Measurements from ENCODE around the gene SNX14.

The SNX14 gene

DNA sequence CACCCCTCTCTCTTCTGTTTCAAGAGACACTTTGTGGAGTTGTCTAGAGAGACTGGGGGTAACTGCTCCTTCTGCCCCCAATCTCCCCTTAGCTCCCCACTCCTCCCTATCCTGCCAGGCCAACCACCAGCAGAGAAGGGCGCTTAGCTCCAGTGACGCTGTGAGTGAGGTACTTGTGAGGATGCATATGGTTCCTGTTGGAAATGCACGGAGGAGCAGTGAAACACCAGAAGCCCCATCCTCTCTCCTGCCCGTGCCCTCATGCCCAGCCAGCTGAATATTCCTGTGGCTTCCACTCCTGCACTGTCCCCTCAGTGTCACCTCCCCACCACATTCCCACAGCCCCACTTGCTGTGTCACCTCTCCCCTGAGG is 131.9 kb downstream of the SNX14 start:
- DNase-seq = no peak

DNA sequence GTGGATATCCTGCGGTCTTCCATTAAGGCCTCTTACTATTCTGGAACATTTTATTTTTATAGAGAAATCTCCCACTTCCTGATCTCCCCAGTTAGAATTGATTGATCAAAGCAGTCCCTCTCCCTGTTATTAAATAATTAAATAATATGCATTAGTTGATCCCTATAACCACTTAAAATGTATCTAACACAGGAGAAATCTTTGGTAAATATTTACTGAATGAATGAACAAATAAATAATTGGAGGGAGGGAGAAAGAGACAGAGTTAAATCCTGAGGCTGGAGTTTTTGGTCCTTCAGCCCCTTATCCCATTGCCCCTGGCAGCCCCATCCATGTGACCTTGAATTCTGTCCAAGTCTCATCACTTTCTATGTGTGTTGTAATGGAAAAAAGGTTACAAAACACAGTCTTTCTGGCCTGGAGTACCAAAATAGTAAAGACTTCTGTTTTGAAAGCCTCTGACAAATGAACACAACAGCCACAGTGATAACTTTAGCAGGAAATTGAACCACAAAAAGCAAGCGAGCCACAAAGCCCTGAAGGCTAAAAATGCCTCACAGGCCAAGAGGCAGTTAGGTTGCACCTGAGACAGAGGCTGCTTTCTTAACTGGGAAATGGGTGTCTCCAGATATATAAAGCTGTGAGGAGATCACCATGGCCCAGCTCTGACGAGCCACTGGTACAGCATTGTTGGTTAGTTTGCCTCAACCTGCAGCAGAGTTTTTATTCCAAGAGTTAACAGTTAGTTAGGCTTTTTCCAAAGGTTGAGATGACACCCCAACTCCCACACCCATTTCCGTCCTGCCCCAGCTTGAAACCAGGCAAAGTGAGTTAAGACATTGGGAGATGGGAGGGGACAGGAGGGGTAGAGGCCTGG is 132.5 kb downstream of the SNX14 start:
- DNase-seq = no peak

DNA sequence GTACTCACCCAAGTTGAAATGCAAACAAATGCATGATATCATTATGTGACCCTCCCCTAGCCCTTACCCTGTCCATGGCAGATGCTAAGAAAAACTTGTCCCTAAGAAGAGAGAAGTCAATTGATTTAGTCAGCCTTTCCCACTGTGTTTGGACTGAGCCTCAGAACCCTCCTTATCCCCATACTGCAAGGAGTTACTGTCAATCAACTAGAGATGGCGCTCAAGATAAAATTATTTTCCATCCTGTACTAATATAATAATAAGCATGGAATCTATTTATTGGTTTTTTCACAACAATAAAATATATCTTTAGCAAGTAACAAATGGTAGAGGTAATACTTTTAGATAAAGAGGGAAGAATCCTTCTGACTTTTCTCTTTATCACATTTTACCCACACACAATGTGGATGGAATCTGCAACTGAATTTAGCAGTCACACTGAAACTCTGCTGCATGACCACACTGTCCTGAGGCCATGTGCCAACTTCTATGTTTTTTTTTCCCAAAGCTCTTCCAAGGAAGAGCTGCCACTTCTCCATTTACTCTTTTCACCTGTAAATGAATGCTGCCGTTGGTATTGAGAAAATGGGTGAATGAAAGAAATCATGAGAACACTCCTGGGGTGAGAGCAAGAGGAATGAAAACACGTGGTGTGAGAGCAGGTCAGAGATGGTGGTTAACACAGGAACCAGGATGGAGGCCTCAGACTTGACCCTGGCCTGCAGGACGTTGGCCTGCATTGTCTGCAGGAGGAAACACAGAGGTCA is 133.3 kb downstream of the SNX14 start:
- DNase-seq = no peak

DNA sequence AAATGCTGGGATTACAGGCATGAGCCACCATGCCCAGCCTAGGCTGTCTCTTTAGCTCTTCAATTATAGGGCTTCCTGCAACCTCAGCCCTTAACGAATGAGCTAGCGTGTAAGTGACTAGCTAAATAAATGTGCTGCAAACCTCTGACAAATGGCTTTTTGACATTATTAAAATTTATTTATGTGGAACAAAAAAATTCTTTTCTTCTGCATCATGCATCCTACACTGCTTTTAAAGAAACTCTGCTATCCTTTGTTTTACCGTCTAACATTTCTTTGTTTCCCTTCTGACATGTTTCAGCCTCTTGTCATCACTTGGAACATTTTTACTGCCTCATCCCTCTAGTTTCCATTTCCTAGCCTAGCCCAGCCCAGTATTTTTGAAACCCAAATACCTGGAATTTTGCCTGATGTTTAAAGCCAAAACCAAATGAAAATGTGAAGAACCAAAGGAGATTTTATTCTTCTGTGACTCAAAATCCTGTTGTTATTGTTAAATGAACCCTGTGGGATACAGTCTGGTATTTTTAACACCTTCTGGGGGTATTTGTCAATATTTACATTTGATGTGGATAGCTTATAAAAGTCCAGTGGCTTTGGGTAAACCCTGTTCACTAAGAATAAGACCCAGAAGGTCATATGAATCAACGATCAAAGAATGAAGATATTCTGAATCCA is 134.3 kb downstream of the SNX14 start:
- no peak for DNase-seq

DNA sequence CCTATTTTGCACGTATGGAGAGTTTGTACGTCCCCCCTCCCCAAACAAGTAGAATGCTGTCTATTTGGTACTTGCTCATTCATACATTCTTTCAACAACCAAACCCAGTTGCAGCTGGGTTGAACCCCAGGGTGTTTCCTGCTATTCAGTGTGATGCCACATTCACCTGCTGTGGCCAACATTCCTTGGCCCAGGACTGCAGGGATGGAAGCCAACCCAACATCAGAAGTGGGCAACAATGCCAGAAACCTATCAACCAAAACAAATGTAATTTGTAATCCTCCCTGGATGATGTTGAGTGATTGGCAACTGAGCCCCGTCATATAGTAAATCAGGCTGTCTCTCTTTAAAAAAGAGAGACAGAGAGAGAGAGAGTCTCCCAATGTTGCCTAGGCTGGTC is 134.9 kb downstream of the SNX14 start:
- no peak for DNase-seq

DNA sequence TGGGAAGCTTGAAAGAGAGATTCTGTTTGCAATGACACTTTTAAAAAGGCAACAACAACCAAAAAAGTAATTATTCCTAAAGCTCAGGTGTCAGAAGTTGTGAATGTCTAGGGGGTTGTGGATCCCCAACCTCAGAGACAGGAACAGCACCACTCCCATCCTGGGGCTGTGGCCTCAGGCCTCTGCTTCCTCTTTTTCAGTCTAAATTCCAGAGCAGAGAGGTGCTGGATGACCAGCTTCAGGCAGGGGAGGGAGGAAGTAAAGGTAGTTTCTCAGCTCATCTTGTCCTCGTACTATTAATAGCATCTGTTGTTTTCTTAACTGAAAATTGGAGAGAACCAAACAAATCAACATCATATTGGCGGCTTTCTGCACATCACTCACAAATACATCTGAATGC is 135.5 kb downstream of the SNX14 start:
- no peak for DNase-seq

DNA sequence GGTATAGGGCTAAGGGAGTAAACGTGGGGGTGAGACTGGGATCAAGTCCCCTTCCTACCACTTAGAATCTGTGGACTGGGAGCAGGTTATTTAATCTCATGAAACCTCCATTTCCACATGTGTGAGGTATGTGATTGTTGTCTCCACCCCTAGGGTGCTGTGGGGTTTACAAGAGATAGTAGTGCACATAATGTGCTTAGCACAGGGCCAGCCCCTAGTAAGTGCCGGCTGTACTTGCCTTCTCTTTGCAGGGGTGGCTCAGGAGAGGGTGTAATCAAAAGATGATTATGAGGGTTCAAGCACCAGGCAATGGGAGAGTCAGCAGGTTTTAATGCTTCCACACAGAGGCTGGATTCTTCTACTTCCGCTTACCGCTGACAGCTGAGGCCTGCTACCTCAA is 136.9 kb downstream of the SNX14 start:
- DNase-seq = no peak

Measured in activated CD8-positive, alpha-beta memory T cell treated with anti-CD3 and anti-CD28 coated beads, Interleukin-2, amount 50 U/mL, for 48 hours (primary cell).